Measurements from ENCODE around the gene IKZF2. TPM values are rescaled to one million over a fixed set of nuclear protein-coding genes. Genes with fewer than 3 reads are reported as not detected.

The IKZF2 gene
- total and polyA plus RNA-seq, 2 donors (not counting 3 experiments of a cell fraction or from before 2014, with no cell fraction given), result 0.08 to 0.46 TPM

DNA sequence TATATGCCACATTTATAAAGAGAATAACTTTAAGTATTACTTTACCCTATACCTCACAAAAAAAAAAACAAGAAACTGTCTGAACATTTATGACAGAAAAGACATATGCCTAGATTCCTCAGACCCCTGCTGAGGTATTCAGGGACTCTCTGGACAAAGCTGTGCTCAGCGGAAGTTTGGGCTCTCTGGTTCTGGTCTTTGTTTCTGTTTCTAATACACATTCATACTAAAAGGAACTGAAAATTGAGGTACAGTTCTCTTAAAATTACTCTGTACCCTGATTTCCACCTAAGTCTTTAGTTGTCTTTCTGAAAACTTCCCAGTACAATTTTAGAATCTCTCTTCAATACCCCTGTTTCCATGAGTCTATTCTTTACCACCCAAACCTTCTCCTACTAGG lies 160.3 kb downstream of the IKZF2 start:
- no TSS peak for BruUV-seq (replicated peaks)
- no peak for DNase-seq (ENCODE audit: low read depth, low spot score)

More for the DNA sequence above, 160.3 kb downstream of the IKZF2 start:
- Histone ChIP-seq H2AFZ (ENCODE audit: low read depth, low read length) (no peak overlapping the region), H3K4me3 (replicated peaks in 1 of 3; ENCODE audit: insufficient read depth in 1 of 3, low read depth in 1 of 3, low read length in 3 of 3) (no peak overlapping the region), H3K4me1 (ENCODE audit: control insufficient read depth, extremely low read depth, insufficient read depth, low read length) (no peaks in the 10 kb centered on the region), H3K36me3 (ENCODE audit: control insufficient read depth in 2 of 2, extremely low read depth in 1 of 2, insufficient read depth in 2 of 2, low read length in 2 of 2) (no peaks in the 10 kb centered on the region), H3K9ac (replicated peaks; ENCODE audit: extremely low read depth, insufficient read depth, low read length) (no peak overlapping the region), H3K79me2 (ENCODE audit: control insufficient read depth, insufficient read depth, low read length) (no peaks in the 10 kb centered on the region), H3K9me3 (replicated peaks; ENCODE audit: control insufficient read depth, insufficient read depth, low read length) (no peaks in the 10 kb centered on the region), H3K9me1 (replicated peaks; ENCODE audit: control insufficient read depth, extremely low read depth, insufficient read depth, low read length) (no peaks in the 10 kb centered on the region), H3K27me3 (ENCODE audit: control insufficient read depth in 2 of 2, insufficient read depth in 2 of 2, low read length in 2 of 2) (no peaks in the 10 kb centered on the region), H3K27ac (ENCODE audit: insufficient read depth, low read depth, low read length) (no peak overlapping the region), H3K4me2 (ENCODE audit: insufficient read depth, low read length) (no peak overlapping the region), H4K20me1 (replicated peaks; ENCODE audit: control insufficient read depth, extremely low read depth, insufficient read depth, low read length) (no peaks in the 10 kb centered on the region)
- dilution Hi-C loops (cut with MboI; ENCODE audit: extremely low pct_ligation_motif_present, low sequenced_read_pairs), result no loop called here
- ChIA-PET POLR2A (no interaction called here), CTCF (no interaction called here)
- FAIRE-seq, result no peak
- intact Hi-C loops (cut with micrococcal nuclease), result no loop called here
- TF ChIP-seq EZH2 (IDR thresholded peaks at IDR 0.05; ENCODE audit: borderline replicate concordance, low read depth, low read length, severe bottlenecking) (no peak), JUN (IDR thresholded peaks at IDR 0.05; ENCODE audit: borderline replicate concordance, insufficient read depth, insufficient read length, low read depth) (no peak), GATA2 (IDR thresholded peaks at IDR 0.05; ENCODE audit: insufficient read depth, insufficient read length, low read depth, low read length) (no peak), FOS (IDR thresholded peaks at IDR 0.05; ENCODE audit: borderline replicate concordance, insufficient read depth, low read length) (no peak), POLR2AphosphoS5 (IDR thresholded peaks at IDR 0.05; ENCODE audit: insufficient read depth, low read depth, low read length) (no peak), POLR2A (IDR thresholded peaks at IDR 0.05; ENCODE audit: low read depth, low read length) (no peak), MYC (IDR thresholded peaks at IDR 0.05; ENCODE audit: low read depth, low read length) (no peak)
- TF ChIP-seq, protein P1, sequence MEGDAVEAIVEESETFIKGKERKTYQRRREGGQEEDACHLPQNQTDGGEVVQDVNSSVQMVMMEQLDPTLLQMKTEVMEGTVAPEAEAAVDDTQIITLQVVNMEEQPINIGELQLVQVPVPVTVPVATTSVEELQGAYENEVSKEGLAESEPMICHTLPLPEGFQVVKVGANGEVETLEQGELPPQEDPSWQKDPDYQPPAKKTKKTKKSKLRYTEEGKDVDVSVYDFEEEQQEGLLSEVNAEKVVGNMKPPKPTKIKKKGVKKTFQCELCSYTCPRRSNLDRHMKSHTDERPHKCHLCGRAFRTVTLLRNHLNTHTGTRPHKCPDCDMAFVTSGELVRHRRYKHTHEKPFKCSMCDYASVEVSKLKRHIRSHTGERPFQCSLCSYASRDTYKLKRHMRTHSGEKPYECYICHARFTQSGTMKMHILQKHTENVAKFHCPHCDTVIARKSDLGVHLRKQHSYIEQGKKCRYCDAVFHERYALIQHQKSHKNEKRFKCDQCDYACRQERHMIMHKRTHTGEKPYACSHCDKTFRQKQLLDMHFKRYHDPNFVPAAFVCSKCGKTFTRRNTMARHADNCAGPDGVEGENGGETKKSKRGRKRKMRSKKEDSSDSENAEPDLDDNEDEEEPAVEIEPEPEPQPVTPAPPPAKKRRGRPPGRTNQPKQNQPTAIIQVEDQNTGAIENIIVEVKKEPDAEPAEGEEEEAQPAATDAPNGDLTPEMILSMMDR (IDR thresholded peaks at IDR 0.05; ENCODE audit: extremely low read depth in 1 of 2, insufficient read depth in 1 of 2, low read depth in 1 of 2, low read length in 2 of 2), result no peak
- TF ChIP-seq, protein P2, sequence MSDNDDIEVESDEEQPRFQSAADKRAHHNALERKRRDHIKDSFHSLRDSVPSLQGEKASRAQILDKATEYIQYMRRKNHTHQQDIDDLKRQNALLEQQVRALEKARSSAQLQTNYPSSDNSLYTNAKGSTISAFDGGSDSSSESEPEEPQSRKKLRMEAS (IDR thresholded peaks at IDR 0.05; ENCODE audit: insufficient read depth, insufficient read length), result no peak

All from endothelial cell of umbilical vein (primary cell).